ENCODE measurements around the gene NEXN.

The NEXN gene

GRCh38 chr1:77858725-77859124, 29.7 kb upstream of the NEXN start:
- TF ChIP-seq CTCF (IDR thresholded peaks at IDR 0.05; ENCODE audit: insufficient read depth, low read length): no peak
- no peak for TF ChIP-seq REST (IDR thresholded peaks at IDR 0.05; ENCODE audit: insufficient replicate concordance, low read depth)
- no peak for TF ChIP-seq GABPA (IDR thresholded peaks at IDR 0.05; ENCODE audit: low read depth)
- no peak for TF ChIP-seq POLR2AphosphoS5 (IDR thresholded peaks at IDR 0.05; ENCODE audit: low read depth)
- no peak for TF ChIP-seq SPI1 (IDR thresholded peaks at IDR 0.05; ENCODE audit: borderline replicate concordance, low read depth)
- H3K27me3 ChIP-seq (ENCODE audit: insufficient read depth, poor library complexity, severe bottlenecking): no peaks in the 10 kb centered on the region
- DNase-seq (ENCODE audit: low read depth in 1 of 2, low spot score in 1 of 2): no peak

GRCh38 chr1:77859248-77859647, 29.2 kb upstream of the NEXN start:
- no peak for TF ChIP-seq SPI1 (IDR thresholded peaks at IDR 0.05; ENCODE audit: borderline replicate concordance, low read depth)
- no peak for TF ChIP-seq POLR2AphosphoS5 (IDR thresholded peaks at IDR 0.05; ENCODE audit: low read depth)
- TF ChIP-seq REST (IDR thresholded peaks at IDR 0.05; ENCODE audit: insufficient replicate concordance, low read depth): no peak
- no peak for TF ChIP-seq GABPA (IDR thresholded peaks at IDR 0.05; ENCODE audit: low read depth)
- no peak for TF ChIP-seq CTCF (IDR thresholded peaks at IDR 0.05; ENCODE audit: insufficient read depth, low read length)
- Histone ChIP-seq H3K27ac (replicated peaks) (no peak overlapping the region), H3K4me3 (replicated peaks; ENCODE audit: insufficient read depth, low read length) (no peak overlapping the region), H3K27me3 (ENCODE audit: insufficient read depth, poor library complexity, severe bottlenecking) (no peaks in the 10 kb centered on the region)
- DNase-seq (ENCODE audit: low read depth in 1 of 2, low spot score in 1 of 2): no peak

More at GRCh38 chr1:77858725-77859124, 29.7 kb upstream of the NEXN start:
- Histone ChIP-seq H3K27ac (replicated peaks) (no peak overlapping the region), H3K4me3 (replicated peaks; ENCODE audit: insufficient read depth, low read length) (no peak overlapping the region)

GRCh38 chr1:77866296-77866695, 22.1 kb upstream of the NEXN start:
- Histone ChIP-seq H3K27ac (replicated peaks) (no peak overlapping the region), H3K27me3 (ENCODE audit: insufficient read depth, poor library complexity, severe bottlenecking) (no peaks in the 10 kb centered on the region), H3K4me3 (replicated peaks; ENCODE audit: insufficient read depth, low read length) (no peak overlapping the region)
- no peak for DNase-seq (ENCODE audit: low read depth in 1 of 2, low spot score in 1 of 2)
- TF ChIP-seq SPI1 (IDR thresholded peaks at IDR 0.05; ENCODE audit: borderline replicate concordance, low read depth) (no peak), REST (IDR thresholded peaks at IDR 0.05; ENCODE audit: insufficient replicate concordance, low read depth) (no peak), POLR2AphosphoS5 (IDR thresholded peaks at IDR 0.05; ENCODE audit: low read depth) (no peak), CTCF (IDR thresholded peaks at IDR 0.05; ENCODE audit: insufficient read depth, low read length) (no peak)

All from HL-60 (cell line).